Ramos (cell line): ENCODE measurements around the gene PCBP3.
"Not testable (repeated sequence)": the region's sequence is repeated elsewhere in the genome, so short reads cannot be mapped to it uniquely, and the experiment has no call there.

Source experiments
- in situ Hi-C: fragments of 300-500 bp; cut with MboI; formaldehyde crosslinking; loops from one replicate; pipeline ENCODE4 v1.14.3; 2022; ENCODE audit warnings: low sequenced_read_pairs; ENCODE audit not compliant: unreplicated experiment

PCBP3 gene

GRCh38 chr21:45820171-45821091 lies 176.9 kb downstream of the PCBP3 start:
- in situ Hi-C loops, result no loop called here

GRCh38 chr21:45821315-45821962 lies 177.9 kb downstream of the PCBP3 start:
- in situ Hi-C loops, result no loop called here

- in situ Hi-C loops, result no loop called here
These were observed 178.5 kb downstream of the PCBP3 start for GRCh38 chr21:45821998-45822397.

GRCh38 chr21:45822429-45823099 lies 179.0 kb downstream of the PCBP3 start:
- in situ Hi-C loops, result no loop called here

GRCh38 chr21:45823100-45823681 lies 179.7 kb downstream of the PCBP3 start:
- in situ Hi-C loops, result no loop called here

GRCh38 chr21:45824546-45825215 lies 181.2 kb downstream of the PCBP3 start:
- in situ Hi-C loops, result no loop called here

GRCh38 chr21:45825219-45825618 lies 181.7 kb downstream of the PCBP3 start:
- in situ Hi-C loops, result no loop called here

GRCh38 chr21:45826676-45827301 lies 183.3 kb downstream of the PCBP3 start:
- in situ Hi-C loops, result no loop called here

- in situ Hi-C loops, result no loop called here
These were observed 183.8 kb downstream of the PCBP3 start for GRCh38 chr21:45827302-45827692.

GRCh38 chr21:45827881-45828579 lies 184.5 kb downstream of the PCBP3 start:
- in situ Hi-C loops, result no loop called here

- in situ Hi-C loops, result no loop called here
These were observed 185.3 kb downstream of the PCBP3 start for GRCh38 chr21:45828580-45829570.

- in situ Hi-C loops, result no loop called here
These were observed 186.1 kb downstream of the PCBP3 start for GRCh38 chr21:45829668-45830067.

GRCh38 chr21:45830221-45830640 lies 186.7 kb downstream of the PCBP3 start:
- in situ Hi-C loops, result no loop called here

GRCh38 chr21:45830720-45831366 lies 187.3 kb downstream of the PCBP3 start:
- in situ Hi-C loops, result no loop called here

- in situ Hi-C loops, result no loop called here
These were observed 188.6 kb downstream of the PCBP3 start for GRCh38 chr21:45831991-45832740.

GRCh38 chr21:45832741-45833235 lies 189.3 kb downstream of the PCBP3 start:
- in situ Hi-C loops, result not testable (repeated sequence)

- in situ Hi-C loops, result no loop called here
These were observed 189.9 kb downstream of the PCBP3 start for GRCh38 chr21:45833414-45833813.
